ENCODE measurements around the gene TOM1L2. TPM values are rescaled to one million over a fixed set of nuclear protein-coding genes. Genes with fewer than 3 reads are reported as not detected.

Gene TOM1L2
- polyA plus RNA-seq, 1 donor from 2014 or later: 40.9 TPM

DNA sequence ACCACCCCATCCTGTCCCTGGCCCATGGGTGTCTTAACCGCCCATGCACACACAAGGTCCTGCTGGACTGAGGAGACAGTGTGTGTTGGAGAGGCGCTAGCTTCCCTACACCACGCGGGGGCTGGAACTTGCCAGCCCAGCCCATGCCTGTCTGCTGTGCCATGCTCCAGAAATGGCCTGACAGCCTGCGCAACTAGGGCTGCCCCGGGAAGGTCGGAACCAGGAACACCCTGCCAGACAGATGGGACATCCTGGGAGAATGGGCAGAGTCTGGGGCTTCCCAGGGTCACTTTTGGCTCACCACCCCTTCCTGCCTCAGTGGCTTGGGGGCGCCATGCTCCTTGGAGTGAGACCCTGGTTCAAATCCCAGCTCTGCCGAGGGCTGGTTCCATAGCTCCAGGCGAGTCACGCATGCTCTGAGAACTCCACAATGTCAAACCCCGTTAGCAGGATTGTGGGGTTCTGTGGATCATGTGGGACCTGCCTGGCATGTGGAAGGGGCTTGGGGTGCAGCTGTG, 171.6 kb downstream of the TOM1L2 start:
- Histone ChIP-seq H3K27ac (ENCODE audit: low read length) (no peak overlapping the region), H3K36me3 (ENCODE audit: insufficient read depth, low read length) (peaks cover 11% of the 10 kb centered on the region), H2AFZ (ENCODE audit: low read depth, low read length) (no peak overlapping the region)

DNA sequence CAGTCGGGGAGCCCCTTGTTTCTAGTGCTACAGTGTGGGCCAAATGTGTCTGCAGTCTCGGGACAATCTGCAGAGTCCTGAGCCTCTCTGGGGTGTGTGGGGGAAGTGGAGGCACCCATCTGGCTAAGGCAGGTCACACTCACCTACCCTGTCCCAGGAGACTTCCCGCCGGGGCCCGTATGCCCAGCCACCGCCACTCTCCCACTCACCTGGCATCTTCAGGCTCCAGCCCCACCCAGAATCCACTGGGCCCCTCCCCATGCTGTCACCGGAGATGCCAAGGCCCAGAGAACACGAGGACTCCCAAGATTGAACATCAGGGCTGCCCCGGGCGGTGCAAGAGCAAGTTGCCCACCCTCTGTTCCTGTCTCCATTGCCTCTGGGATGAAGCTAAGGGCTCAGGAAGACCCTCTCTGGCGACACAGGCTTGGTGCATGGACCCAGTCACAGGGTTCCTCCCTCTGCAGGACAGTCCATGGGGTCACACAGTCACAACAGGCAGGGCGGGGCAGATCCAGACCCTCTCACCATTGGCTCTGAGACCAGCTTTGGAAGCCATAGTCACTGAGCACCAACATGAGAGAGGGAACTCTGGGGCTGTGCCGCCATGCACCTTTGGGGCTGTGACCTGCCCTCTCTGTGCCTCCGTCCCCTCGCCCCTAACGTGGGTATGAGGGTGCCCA, 173.5 kb downstream of the TOM1L2 start:
- Histone ChIP-seq H3K36me3 (ENCODE audit: insufficient read depth, low read length) (peaks cover 17% of the 10 kb centered on the region), H3K27ac (ENCODE audit: low read length) (no peak overlapping the region), H3K9ac (ENCODE audit: low read length) (no peak overlapping the region), H3K9me3 (ENCODE audit: low read length) (no peaks in the 10 kb centered on the region), H3K27me3 (ENCODE audit: insufficient read depth, low read depth, low read length) (no peaks in the 10 kb centered on the region), H3K79me2 (replicated peaks; ENCODE audit: insufficient read depth, low read length) (peaks cover 64% of the 10 kb centered on the region), H2AFZ (ENCODE audit: low read depth, low read length) (no peak overlapping the region), H3K9me2 (ENCODE audit: insufficient read depth, low read length) (no peaks in the 10 kb centered on the region), H3F3A (ENCODE audit: insufficient read depth, low read length, poor library complexity, severe bottlenecking) (peaks cover 4% of the 10 kb centered on the region), H4K20me1 (ENCODE audit: insufficient read depth) (peaks cover 15% of the 10 kb centered on the region), H3K4me3 (ENCODE audit: low read length) (no peak overlapping the region), H3K4me2 (ENCODE audit: low read length) (no peak overlapping the region)
- TF ChIP-seq SMC3 (conservative IDR thresholded peaks at IDR 0.05; ENCODE audit: poor library complexity) (no peak), MXI1 (conservative IDR thresholded peaks at IDR 0.05; ENCODE audit: poor library complexity, severe bottlenecking) (no peak), TAF1 (IDR thresholded peaks at IDR 0.05; ENCODE audit: low read depth) (no peak), EP300 (conservative IDR thresholded peaks at IDR 0.05; ENCODE audit: poor library complexity, severe bottlenecking) (no peak), RAD21 (conservative IDR thresholded peaks at IDR 0.05) (no peak), POLR2AphosphoS5 (IDR thresholded peaks at IDR 0.05) (no peak), EZH2 (IDR thresholded peaks at IDR 0.05; ENCODE audit: borderline replicate concordance, insufficient read depth, low read length, poor library complexity, severe bottlenecking) (no peak)
- TF ChIP-seq, protein P1, sequence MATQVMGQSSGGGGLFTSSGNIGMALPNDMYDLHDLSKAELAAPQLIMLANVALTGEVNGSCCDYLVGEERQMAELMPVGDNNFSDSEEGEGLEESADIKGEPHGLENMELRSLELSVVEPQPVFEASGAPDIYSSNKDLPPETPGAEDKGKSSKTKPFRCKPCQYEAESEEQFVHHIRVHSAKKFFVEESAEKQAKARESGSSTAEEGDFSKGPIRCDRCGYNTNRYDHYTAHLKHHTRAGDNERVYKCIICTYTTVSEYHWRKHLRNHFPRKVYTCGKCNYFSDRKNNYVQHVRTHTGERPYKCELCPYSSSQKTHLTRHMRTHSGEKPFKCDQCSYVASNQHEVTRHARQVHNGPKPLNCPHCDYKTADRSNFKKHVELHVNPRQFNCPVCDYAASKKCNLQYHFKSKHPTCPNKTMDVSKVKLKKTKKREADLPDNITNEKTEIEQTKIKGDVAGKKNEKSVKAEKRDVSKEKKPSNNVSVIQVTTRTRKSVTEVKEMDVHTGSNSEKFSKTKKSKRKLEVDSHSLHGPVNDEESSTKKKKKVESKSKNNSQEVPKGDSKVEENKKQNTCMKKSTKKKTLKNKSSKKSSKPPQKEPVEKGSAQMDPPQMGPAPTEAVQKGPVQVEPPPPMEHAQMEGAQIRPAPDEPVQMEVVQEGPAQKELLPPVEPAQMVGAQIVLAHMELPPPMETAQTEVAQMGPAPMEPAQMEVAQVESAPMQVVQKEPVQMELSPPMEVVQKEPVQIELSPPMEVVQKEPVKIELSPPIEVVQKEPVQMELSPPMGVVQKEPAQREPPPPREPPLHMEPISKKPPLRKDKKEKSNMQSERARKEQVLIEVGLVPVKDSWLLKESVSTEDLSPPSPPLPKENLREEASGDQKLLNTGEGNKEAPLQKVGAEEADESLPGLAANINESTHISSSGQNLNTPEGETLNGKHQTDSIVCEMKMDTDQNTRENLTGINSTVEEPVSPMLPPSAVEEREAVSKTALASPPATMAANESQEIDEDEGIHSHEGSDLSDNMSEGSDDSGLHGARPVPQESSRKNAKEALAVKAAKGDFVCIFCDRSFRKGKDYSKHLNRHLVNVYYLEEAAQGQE (IDR thresholded peaks at IDR 0.05; ENCODE audit: borderline replicate concordance): no peak
- TF ChIP-seq, protein P2, sequence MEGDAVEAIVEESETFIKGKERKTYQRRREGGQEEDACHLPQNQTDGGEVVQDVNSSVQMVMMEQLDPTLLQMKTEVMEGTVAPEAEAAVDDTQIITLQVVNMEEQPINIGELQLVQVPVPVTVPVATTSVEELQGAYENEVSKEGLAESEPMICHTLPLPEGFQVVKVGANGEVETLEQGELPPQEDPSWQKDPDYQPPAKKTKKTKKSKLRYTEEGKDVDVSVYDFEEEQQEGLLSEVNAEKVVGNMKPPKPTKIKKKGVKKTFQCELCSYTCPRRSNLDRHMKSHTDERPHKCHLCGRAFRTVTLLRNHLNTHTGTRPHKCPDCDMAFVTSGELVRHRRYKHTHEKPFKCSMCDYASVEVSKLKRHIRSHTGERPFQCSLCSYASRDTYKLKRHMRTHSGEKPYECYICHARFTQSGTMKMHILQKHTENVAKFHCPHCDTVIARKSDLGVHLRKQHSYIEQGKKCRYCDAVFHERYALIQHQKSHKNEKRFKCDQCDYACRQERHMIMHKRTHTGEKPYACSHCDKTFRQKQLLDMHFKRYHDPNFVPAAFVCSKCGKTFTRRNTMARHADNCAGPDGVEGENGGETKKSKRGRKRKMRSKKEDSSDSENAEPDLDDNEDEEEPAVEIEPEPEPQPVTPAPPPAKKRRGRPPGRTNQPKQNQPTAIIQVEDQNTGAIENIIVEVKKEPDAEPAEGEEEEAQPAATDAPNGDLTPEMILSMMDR (IDR thresholded peaks at IDR 0.05; ENCODE audit: poor library complexity, severe bottlenecking): no peak

More for the DNA sequence above, 171.6 kb downstream of the TOM1L2 start:
- Histone ChIP-seq H3K9me2 (ENCODE audit: insufficient read depth, low read length) (no peaks in the 10 kb centered on the region), H4K20me1 (ENCODE audit: insufficient read depth) (peaks cover 15% of the 10 kb centered on the region), H3K9me3 (ENCODE audit: low read length) (no peaks in the 10 kb centered on the region), H3K79me2 (replicated peaks; ENCODE audit: insufficient read depth, low read length) (peaks cover 62% of the 10 kb centered on the region), H3F3A (ENCODE audit: insufficient read depth, low read length, poor library complexity, severe bottlenecking) (peaks cover 4% of the 10 kb centered on the region), H3K9ac (ENCODE audit: low read length) (no peak overlapping the region), H3K4me3 (ENCODE audit: low read length) (no peak overlapping the region), H3K27me3 (ENCODE audit: insufficient read depth, low read depth, low read length) (no peaks in the 10 kb centered on the region), H3K4me2 (ENCODE audit: low read length) (no peak overlapping the region)
- TF ChIP-seq EP300 (conservative IDR thresholded peaks at IDR 0.05; ENCODE audit: poor library complexity, severe bottlenecking) (no peak), EZH2 (IDR thresholded peaks at IDR 0.05; ENCODE audit: borderline replicate concordance, insufficient read depth, low read length, poor library complexity, severe bottlenecking) (no peak), TAF1 (IDR thresholded peaks at IDR 0.05; ENCODE audit: low read depth) (no peak), POLR2AphosphoS5 (IDR thresholded peaks at IDR 0.05) (no peak), RAD21 (conservative IDR thresholded peaks at IDR 0.05) (no peak), SMC3 (conservative IDR thresholded peaks at IDR 0.05; ENCODE audit: poor library complexity) (no peak), MXI1 (conservative IDR thresholded peaks at IDR 0.05; ENCODE audit: poor library complexity, severe bottlenecking) (no peak)
- TF ChIP-seq, protein P1 (IDR thresholded peaks at IDR 0.05; ENCODE audit: borderline replicate concordance): no peak
- TF ChIP-seq, protein P2 (IDR thresholded peaks at IDR 0.05; ENCODE audit: poor library complexity, severe bottlenecking): no peak

Measured in neural cell (in vitro differentiated cells).